Uterus (tissue), 4 donors: ENCODE results near the gene PDK3. TPM values are rescaled to one million over a fixed set of nuclear protein-coding genes. Genes with fewer than 3 reads are reported as not detected.

Experiments
- DNase-seq, 2 donors: peaks; one replicate each; pipeline ENCODE4 v3.0.0-alpha.2; 2019 to 2020
- H3K27ac ChIP-seq, 2 donors: fragments of 200-600 bp; sonication (generic); 1 replicate in 1 of 2; 2 replicates in 1 of 2; pipeline ENCODE4 v1.5.1; 2016 to 2018
- H3K27me3 ChIP-seq, 2 donors: fragments of 200-600 bp; sonication (generic); one replicate each; pipeline ENCODE4 v1.5.1; 2018 to 2019; ENCODE audit warnings: control low read depth in 1 of 2
- H3K36me3 ChIP-seq, 2 donors: fragments of 200-600 bp; sonication (generic); one replicate each; pipeline ENCODE4 v1.5.1; 2019; ENCODE audit warnings: control low read depth in 1 of 2
- H3K4me1 ChIP-seq, 2 donors: fragments of 200-600 bp; sonication (generic); one replicate each; pipeline ENCODE4 v1.5.1; 2018 to 2019; ENCODE audit warnings: control low read depth in 1 of 2
- H3K4me3 ChIP-seq, 2 donors: fragments of 200-600 bp; sonication (generic); 1 replicate in 1 of 2; 2 replicates in 1 of 2; pipeline ENCODE4 v1.5.1; 2018 to 2019; ENCODE audit warnings: mild to moderate bottlenecking in 1 of 2
- H3K9me3 ChIP-seq, 2 donors: fragments of 200-600 bp; sonication (generic); one replicate each; pipeline ENCODE4 v1.5.1; 2019; ENCODE audit warnings: control low read depth in 1 of 2
- CTCF ChIP-seq, 4 experiments: fragments of 200-600 bp in 2 of 4; fragments of 450-650 bp in 2 of 4; sonication (generic) in 2 of 4; IDR thresholded peaks; one replicate each; pipeline ENCODE4 v1.5.1; 2016 to 2019; ENCODE audit warnings: antibody characterized with exemption in 4 of 4, mild to moderate bottlenecking in 2 of 4, moderate library complexity in 1 of 4
- POLR2A ChIP-seq, 2 donors: fragments of 450-650 bp; IDR thresholded peaks; one replicate each; pipeline ENCODE4 v1.6.1; 2016; ENCODE audit warnings: antibody characterized with exemption in 2 of 2, mild to moderate bottlenecking in 1 of 2, moderate library complexity in 1 of 2
- intact Hi-C: fragments of 100-400 bp; cut with DNase I; formaldehyde crosslinking; loops from one replicate; pipeline ENCODE4 v1.15.1; 2023; ENCODE audit warnings: low total_unique reads
- total RNA-seq, 4 donors: library from RNA; depleted of rRNA in 3 of 4; stranded (reverse); fragments of >200 nt in 3 of 4; gene quantifications; one replicate each; pipeline versions ENCODE4 v1.1.0 to v1.2.4, GENCODE V29; 2014 to 2023
- donor health status: DM: yes; HTN: yes; CAD: no.

Gene PDK3
- total RNA-seq, 4 donors from 2014 or later = 9.5 to 23.4 (median 17.7) TPM

GRCh38 chrX:24478509-24478908 is 13.4 kb downstream of the PDK3 start:
- DNase-seq = no peak
- Histone ChIP-seq H3K27me3 (no peaks in the 10 kb centered on the region), H3K27ac (no peak overlapping the region), H3K9me3 (no peaks in the 10 kb centered on the region), H3K36me3 (no peaks in the 10 kb centered on the region), H3K4me1 (no peaks in the 10 kb centered on the region), H3K4me3 (no peak overlapping the region)
- intact Hi-C loops = no loop called here
- TF ChIP-seq CTCF (IDR thresholded peaks at IDR 0.05) = no peak
- TF ChIP-seq POLR2A (IDR thresholded peaks at IDR 0.05) = no peak

GRCh38 chrX:24479924-24480323 is 14.8 kb downstream of the PDK3 start:
- Histone ChIP-seq H3K9me3 (no peaks in the 10 kb centered on the region), H3K27ac (no peak overlapping the region), H3K4me3 (no peak overlapping the region), H3K36me3 (no peaks in the 10 kb centered on the region), H3K27me3 (no peaks in the 10 kb centered on the region), H3K4me1 (no peaks in the 10 kb centered on the region)
- intact Hi-C loops = no loop called here
- no peak for TF ChIP-seq POLR2A (IDR thresholded peaks at IDR 0.05)
- no peak for TF ChIP-seq CTCF (IDR thresholded peaks at IDR 0.05)
- no peak for DNase-seq

GRCh38 chrX:24480400-24480865 is 15.3 kb downstream of the PDK3 start:
- no peak for DNase-seq
- no peak overlapping the region for H3K4me3 ChIP-seq
- intact Hi-C loops = no loop called here
- no peaks in the 10 kb centered on the region for H3K4me1 ChIP-seq
- H3K36me3 ChIP-seq = no peaks in the 10 kb centered on the region
- H3K9me3 ChIP-seq = no peaks in the 10 kb centered on the region
- TF ChIP-seq POLR2A (IDR thresholded peaks at IDR 0.05) (no peak), CTCF (IDR thresholded peaks at IDR 0.05) (no peak)
- H3K27ac ChIP-seq = no peak overlapping the region
- no peaks in the 10 kb centered on the region for H3K27me3 ChIP-seq

- no peaks in the 10 kb centered on the region for H3K9me3 ChIP-seq
- DNase-seq = no peak
- intact Hi-C loops = no loop called here
- no peaks in the 10 kb centered on the region for H3K27me3 ChIP-seq
- no peaks in the 10 kb centered on the region for H3K36me3 ChIP-seq
- no peaks in the 10 kb centered on the region for H3K4me1 ChIP-seq
- H3K27ac ChIP-seq = no peak overlapping the region
- TF ChIP-seq POLR2A (IDR thresholded peaks at IDR 0.05) (no peak), CTCF (IDR thresholded peaks at IDR 0.05) (no peak)
- no peak overlapping the region for H3K4me3 ChIP-seq
Measured at GRCh38 chrX:24482823-24483415, 17.8 kb downstream of the PDK3 start.

GRCh38 chrX:24483596-24483995 is 18.5 kb downstream of the PDK3 start:
- Histone ChIP-seq H3K36me3 (no peaks in the 10 kb centered on the region), H3K4me1 (no peaks in the 10 kb centered on the region), H3K27me3 (no peaks in the 10 kb centered on the region), H3K9me3 (no peaks in the 10 kb centered on the region), H3K4me3 (no peak overlapping the region), H3K27ac (no peak overlapping the region)
- TF ChIP-seq POLR2A (IDR thresholded peaks at IDR 0.05) (no peak), CTCF (IDR thresholded peaks at IDR 0.05) (no peak)
- intact Hi-C loops = no loop called here
- no peak for DNase-seq
